CD4-positive, alpha-beta T cell treated with Interferon gamma for 1 hour (primary cell): Measurements from ENCODE around the gene EEF1A1.
"Not testable (repeated sequence)": the region's sequence is repeated elsewhere in the genome, so short reads cannot be mapped to it uniquely, and the experiment has no call there.

Experiments used
- DNase-seq: peaks from one replicate; pipeline ENCODE4 v3.0.0-alpha.2; 2020

EEF1A1 gene

DNA sequence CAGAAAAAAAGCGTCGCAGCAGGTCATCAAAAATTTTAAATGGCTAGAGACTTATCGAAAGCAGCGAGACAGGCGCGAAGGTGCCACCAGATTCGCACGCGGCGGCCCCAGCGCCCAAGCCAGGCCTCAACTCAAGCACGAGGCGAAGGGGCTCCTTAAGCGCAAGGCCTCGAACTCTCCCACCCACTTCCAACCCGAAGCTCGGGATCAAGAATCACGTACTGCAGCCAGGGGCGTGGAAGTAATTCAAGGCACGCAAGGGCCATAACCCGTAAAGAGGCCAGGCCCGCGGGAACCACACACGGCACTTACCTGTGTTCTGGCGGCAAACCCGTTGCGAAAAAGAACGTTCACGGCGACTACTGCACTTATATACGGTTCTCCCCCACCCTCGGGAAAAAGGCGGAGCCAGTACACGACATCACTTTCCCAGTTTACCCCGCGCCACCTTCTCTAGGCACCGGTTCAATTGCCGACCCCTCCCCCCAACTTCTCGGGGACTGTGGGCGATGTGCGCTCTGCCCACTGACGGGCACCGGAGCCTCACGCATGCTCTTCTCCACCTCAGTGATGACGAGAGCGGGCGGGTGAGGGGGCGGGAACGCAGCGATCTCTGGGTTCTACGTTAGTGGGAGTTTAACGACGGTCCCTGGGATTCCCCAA, at the start of gene EEF1A1:
TSS of gene EEF1A1 (minus strand) at position 345 of the 663 bp plus-strand sequence. CDS start 1,006 bp downstream, outside the sequence.
- peak; percentile 100 for DNase-seq

DNA sequence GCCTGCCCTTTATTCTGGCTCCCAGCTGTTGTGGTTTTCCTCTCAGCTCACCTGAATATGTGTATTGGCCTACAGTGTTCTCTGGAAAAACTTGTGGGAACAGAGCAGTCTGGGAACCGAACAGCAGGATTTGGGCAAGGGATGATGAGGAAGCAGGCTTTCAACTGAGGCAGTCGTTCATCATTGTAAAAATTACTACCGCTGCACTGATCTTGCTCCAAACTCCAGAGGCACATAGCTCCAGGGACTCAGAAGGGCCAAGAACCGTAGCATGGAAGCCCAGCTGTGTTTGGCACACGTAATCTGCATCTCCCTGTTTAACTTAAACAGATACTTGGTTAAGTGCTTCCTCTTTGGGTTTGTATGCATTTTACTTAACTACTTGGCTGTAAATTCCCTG, 48.3 kb upstream of the EEF1A1 start:
- DNase-seq, result no peak

DNA sequence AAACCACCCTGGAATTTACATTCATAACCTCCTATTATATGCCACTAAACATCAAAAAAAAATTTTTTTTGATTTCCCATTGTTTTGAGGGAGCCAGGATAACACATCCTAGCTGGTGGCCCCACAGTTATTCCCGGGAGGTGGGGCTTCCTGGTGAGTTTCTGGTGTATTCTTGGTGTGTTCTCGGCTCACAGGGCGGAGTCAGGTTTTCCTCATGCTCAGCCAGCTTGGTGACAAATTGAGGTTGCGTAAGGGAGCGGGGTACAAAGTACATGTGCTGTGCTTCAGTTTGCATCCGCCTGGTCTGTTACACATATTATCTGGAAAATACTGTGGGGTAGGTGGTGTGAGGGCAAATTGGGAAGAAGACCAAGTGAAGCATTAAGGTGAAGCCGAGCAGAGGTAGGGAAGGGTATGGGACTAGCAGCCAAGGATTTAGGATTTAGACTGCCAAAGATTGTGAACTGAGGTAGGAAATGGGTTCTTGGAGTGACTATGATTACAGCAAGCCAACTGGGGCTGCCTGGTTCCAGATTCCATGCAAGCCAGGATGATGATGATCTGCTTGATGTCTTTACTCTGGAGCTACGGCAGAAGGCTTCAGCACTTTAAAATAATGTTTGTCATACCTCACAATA, 46.2 kb upstream of the EEF1A1 start:
- DNase-seq, result peak; percentile 16

- DNase-seq, result not testable (repeated sequence)
Measured at GRCh38 chr6:73566486-73566871, 45.6 kb upstream of the EEF1A1 start.

DNA sequence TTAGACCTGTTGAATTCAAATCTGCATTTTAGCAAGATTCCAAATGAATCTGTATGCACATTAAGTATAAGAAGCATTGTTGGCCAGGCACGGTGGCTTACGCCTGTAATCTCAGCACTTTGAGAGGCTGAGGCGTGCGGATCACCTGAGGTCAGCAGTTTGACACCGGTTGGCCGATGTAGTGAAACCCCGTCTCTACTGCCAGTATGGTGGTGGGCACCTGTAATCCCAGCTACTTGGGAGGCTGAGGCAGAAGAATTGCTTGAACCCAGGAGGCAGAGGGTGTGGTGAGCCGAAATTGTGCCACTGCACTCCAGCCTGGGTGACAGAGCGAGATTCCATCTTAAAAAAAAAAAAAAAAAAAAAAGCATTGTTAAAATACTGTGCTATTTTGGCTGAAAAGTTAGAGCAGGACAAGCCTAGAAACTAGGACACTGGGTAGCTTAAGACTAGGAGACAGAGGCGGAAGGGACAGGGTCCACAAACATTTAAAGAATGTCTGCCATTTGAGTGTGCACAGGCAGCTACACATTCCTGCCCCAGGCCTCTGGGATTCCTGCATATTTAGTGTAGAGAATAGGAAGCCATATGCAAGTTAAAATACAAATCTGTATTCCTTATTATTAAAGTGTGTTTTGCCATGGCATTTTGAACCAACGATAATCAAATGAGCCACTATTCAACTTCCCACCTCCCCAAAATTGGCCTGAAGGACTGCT, 45.1 kb upstream of the EEF1A1 start:
- no peak for DNase-seq

- DNase-seq, result no peak
Measured at GRCh38 chr6:73564578-73565345, 43.9 kb upstream of the EEF1A1 start.

DNA sequence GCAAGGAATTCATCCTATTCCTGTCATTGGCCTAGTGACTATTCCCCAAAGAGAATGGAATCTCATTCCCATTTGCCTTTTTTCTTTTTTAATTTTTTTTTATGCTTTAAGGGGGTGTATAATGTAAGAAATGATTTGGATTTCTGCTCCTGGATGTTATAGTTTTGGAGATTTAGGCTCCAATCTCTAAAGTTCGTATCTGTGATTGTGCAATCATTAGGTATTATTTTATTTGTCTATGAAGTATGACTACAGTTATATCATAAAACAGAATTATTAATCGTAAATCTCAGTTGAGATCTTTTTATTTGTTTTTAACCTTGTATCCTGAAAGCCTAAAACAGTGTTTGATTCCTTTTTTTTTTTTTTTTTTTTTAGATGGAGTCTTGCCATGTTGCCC, 41.7 kb upstream of the EEF1A1 start:
- no peak for DNase-seq

DNA sequence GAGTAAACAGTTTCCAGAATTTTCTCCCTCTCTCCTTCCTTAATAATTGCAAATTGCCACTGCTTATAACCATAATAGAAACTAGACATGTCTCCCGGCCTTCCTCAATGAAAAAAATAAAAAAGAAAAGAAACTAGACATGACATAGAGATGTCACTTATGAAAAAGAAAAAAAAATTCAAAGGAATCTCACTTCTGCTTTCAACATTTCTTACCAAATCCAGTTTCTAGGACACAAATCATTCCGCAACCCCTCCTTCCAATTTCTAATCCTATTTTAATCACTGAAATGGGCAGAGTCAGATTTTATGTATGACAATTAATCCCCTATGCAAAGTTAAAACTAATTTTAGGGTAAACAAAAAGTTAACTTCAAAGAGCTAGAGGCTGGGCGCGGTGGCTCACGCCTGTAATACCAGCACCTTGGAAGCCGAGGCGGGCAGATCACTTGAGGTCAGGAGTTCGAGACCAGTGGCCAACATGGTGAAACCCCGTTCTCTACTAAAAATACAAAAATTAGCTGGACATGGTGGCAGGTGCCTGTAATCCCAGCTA, 40.1 kb upstream of the EEF1A1 start:
- no peak for DNase-seq

GRCh38 chr6:73560182-73560732, 39.4 kb upstream of the EEF1A1 start:
- no peak for DNase-seq

- not testable (repeated sequence) for DNase-seq
Measured at GRCh38 chr6:73559399-73559794, 38.6 kb upstream of the EEF1A1 start.

- no peak for DNase-seq
Measured at GRCh38 chr6:73558624-73559398, 38.0 kb upstream of the EEF1A1 start.

DNA sequence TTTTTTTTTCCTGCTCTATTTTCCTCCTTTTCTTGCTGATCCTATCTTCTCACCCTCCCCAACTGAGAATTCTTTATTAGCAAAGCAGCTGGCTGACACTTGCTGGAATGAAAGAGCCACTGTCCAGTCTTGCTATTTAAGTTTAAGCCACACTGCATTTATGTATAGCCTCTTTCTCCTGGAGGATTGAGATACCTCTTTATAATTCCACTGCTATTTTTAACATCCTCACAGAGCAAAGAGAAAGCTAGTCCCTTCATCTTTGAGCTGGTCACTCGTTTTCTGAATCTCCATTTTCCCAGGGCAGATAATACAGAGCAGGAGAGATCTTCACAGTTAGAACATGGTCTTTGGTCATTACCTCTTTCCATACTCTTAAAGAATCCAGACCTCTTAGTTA, 36.0 kb upstream of the EEF1A1 start:
- DNase-seq, result no peak

DNA sequence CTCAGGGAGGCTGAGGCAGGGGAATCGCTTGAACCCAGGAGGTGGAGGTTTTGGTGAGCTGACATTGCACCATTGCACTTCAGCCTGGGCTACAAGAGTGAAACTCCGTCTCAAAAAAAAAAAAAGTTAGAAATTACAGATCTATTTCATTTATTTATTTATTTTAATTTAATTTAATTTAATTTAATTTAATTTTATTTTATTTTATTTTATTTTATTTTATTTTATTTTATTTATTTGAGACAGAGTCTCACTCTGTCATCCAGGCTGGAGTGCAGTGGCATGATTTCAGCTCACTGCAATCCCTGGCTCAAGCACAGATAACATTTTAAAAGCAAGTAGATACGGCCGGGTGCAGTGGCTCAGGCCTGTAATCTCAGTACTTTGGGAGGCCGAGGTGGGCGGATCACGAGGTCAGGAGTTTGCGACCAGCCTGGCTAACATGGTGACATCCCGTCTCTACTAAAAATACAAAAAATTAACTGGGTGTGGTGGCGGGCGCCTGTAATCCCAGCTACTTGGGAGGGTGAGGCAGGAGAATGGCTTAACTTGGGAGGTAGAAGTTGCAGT, 34.6 kb upstream of the EEF1A1 start:
- not testable (repeated sequence) for DNase-seq

GRCh38 chr6:73551115-73551514, 30.3 kb upstream of the EEF1A1 start:
- not testable (repeated sequence) for DNase-seq

DNA sequence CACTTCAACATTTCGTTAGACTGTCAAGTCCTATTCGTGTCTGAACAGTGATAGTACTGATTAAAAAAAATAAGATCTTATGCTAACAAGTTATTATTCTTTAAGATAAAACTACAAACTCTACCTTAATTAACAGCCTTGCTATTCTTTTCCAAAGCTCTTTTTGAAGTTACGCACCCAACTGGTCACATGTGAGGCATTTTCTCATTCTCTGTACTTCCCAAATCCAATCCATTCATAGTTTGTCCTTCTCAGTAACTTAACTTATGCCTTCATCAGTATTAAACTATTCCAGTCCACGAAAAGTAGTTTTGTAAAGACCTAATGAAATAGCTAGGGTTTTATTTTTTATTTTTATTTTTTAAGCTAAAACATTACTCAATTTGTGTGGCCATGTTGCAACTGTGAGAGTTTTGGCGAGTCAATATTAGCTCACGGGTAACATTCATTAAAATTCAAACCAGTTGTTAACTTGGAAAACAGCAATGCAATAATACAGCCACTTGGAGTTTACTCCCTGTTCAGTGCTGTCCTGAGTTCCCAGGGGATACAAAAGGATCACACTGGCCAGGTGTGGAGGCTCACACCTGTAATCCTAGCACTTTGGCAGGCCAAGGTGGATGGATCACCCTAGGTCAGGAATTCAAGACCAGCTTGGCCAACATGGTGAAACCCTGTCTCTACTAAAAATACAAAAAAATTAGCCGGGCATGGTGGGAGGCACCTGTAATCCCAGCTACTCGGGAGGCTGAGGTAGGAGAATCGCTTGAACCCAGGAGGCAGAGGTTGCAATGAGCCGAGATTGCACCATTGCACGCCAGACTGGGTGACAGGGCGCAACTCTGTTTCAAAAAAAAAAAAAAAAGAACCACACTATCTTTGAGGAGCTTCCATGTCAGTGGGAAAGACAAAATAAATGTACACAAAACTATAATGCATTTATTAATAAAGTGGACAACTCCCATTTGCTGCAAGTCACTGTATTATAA, 27.9 kb upstream of the EEF1A1 start:
- no peak for DNase-seq

DNA sequence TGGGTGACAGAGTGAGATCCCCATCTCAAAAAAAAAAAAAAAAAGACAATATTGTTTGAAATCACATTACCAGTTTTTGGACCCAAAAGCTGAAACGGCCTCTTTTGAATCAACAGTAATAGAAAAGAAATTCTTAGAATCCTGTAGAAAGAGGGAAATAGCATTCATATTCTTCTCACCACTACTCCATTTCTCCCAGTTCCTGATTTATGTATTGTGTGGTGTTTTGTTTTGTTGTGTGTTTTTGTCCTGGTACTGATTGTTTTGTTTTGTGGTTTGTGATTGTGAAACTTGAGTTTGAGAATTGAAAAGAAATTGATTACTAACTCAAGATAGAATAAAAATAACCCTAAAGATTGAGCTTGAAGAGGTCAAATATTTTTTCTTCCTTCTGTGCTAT, 26.2 kb upstream of the EEF1A1 start:
- no peak for DNase-seq

GRCh38 chr6:73542891-73543290, 22.1 kb upstream of the EEF1A1 start:
- no peak for DNase-seq

- DNase-seq, result not testable (repeated sequence)
Measured at GRCh38 chr6:73542481-73542880, 21.6 kb upstream of the EEF1A1 start.

DNA sequence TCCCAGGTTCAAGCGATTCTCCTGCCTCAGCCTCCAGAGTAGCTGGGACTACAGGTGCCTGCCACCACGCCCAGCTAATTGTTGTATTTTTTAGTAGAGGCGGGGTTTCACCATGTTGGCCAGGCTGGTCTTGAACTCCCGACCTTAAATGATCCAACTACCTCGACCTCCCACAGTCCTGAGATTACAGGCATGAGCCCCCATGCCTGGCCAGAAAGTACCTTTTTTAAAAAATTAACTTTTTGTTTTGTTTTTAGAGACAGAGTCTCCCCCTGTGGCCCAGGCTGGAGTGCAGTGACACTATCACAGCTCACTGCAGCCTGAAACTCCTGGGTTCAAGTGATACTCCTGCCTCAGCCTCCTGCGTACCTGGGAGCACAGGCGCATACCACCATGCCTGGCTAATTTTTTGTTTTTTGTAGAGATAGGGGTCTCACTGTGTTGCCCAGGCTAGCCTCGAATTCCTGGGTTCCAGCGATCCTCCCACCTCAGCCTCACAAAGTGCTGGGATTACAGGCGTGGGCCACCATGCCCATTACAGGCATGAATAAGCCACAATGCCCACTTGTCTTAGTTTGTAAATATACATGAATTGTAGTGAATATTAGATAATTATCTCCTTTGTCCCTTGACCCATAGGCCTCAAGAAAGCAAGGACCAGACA, 17.4 kb upstream of the EEF1A1 start:
- DNase-seq, result no peak

DNA sequence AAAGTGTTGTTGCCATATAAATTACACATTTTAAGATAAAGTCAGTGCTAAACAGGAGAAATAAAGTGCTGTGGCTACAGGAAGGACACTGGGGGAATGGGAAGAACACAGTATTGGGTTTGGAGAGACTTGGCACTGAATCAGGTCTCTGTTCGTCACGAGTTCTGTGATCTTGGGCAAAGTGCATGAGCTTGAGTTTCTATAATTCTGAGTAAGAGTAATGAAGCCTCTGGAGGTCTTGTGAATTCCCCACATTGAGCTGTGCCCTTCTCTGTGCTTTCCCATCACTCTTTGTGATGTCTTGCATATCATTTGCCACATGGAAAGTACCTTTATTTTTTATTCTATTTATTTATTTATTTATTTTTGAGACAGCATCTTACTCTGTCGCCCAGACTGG, 16.8 kb upstream of the EEF1A1 start:
- DNase-seq, result no peak
